Stimulated activated CD4-positive, alpha-beta T cell treated with anti-CD3 and anti-CD28 coated beads, Interleukin-12 subunit alpha, Interleukin-12 subunit beta, amount 100 ng/mL, for 24 hours (primary cell): Measurements from ENCODE around the gene MCF2L.
"Not testable (repeated sequence)": the region's sequence is repeated elsewhere in the genome, so short reads cannot be mapped to it uniquely, and the experiment has no call there.

Experiments used
- DNase-seq, 2 experiments: peaks; one replicate each; pipeline ENCODE4 v3.0.0-alpha.2; 2020; ENCODE audit warnings: low read depth in 2 of 2

Gene MCF2L

GRCh38 chr13:113016526-113017295, 47.7 kb downstream of the MCF2L start:
- no peak for DNase-seq

GRCh38 chr13:113017506-113018215, 48.6 kb downstream of the MCF2L start:
- no peak for DNase-seq

GRCh38 chr13:113018676-113019465, 49.9 kb downstream of the MCF2L start:
- no peak for DNase-seq

- DNase-seq = no peak
Observed at GRCh38 chr13:113020323-113021080, 51.5 kb downstream of the MCF2L start.

GRCh38 chr13:113021391-113021790, 52.4 kb downstream of the MCF2L start:
- DNase-seq = no peak

GRCh38 chr13:113021811-113022210, 52.8 kb downstream of the MCF2L start:
- DNase-seq = no peak

GRCh38 chr13:113022391-113022744, 53.4 kb downstream of the MCF2L start:
- DNase-seq = no peak

GRCh38 chr13:113022745-113023574, 53.9 kb downstream of the MCF2L start:
- no peak for DNase-seq

GRCh38 chr13:113023694-113024430, 54.8 kb downstream of the MCF2L start:
- DNase-seq = no peak

- DNase-seq = no peak
Observed at GRCh38 chr13:113024466-113024865, 55.5 kb downstream of the MCF2L start.

- DNase-seq = no peak
Observed at GRCh38 chr13:113026391-113026910, 57.4 kb downstream of the MCF2L start.

GRCh38 chr13:113027095-113027494, 58.1 kb downstream of the MCF2L start:
- no peak for DNase-seq

GRCh38 chr13:113027566-113027965, 58.6 kb downstream of the MCF2L start:
- no peak for DNase-seq

- DNase-seq = no peak
Observed at GRCh38 chr13:113028336-113029060, 59.5 kb downstream of the MCF2L start.

- no peak for DNase-seq
Observed at GRCh38 chr13:113029061-113029445, 60.0 kb downstream of the MCF2L start.

- DNase-seq = peak; percentile 10 to 50
Observed at GRCh38 chr13:113029487-113030258, 60.7 kb downstream of the MCF2L start.

- DNase-seq = not testable (repeated sequence)
Observed at GRCh38 chr13:113030259-113030640, 61.2 kb downstream of the MCF2L start.

GRCh38 chr13:113031465-113031864, 62.5 kb downstream of the MCF2L start:
- no peak for DNase-seq

GRCh38 chr13:113032291-113032690, 63.3 kb downstream of the MCF2L start:
- no peak for DNase-seq
